Measurements from ENCODE around the gene C3orf62. TPM values are rescaled to one million over a fixed set of nuclear protein-coding genes. Genes with fewer than 3 reads are reported as not detected.

The C3orf62 gene
- total and polyA plus RNA-seq, 2 of the 4 experiments (the other 2 are of a cell fraction): 0.90 to 3.1 TPM

GRCh38 chr3:49311283-49311682 lies 34.3 kb upstream of the C3orf62 start:
- H3K4me1 ChIP-seq (ENCODE audit: control insufficient read depth, insufficient read depth, low read length): no peaks in the 10 kb centered on the region
- H3K9me3 ChIP-seq (ENCODE audit: control insufficient read depth, insufficient read depth, low read length): no peaks in the 10 kb centered on the region
- no peak overlapping the region for H4K5ac ChIP-seq (ENCODE audit: low read depth, low read length)
- 0 out of 2 replicates have a peak, but pooled peaks cover 3% of the 10 kb centered on the region for H4K20me1 ChIP-seq (ENCODE audit: insufficient read depth, low read length)
- no peak overlapping the region for H2BK20ac ChIP-seq (ENCODE audit: low read depth, low read length)
- no peak overlapping the region for H2AFZ ChIP-seq (replicated peaks; ENCODE audit: low read length, poor library complexity)
- DNase-seq (no peak), ATAC-seq (ENCODE audit: low read depth) (no peak)
- no peak overlapping the region for H2AK9ac ChIP-seq (replicated peaks; ENCODE audit: low read depth, low read length, poor library complexity)
- H2BK5ac ChIP-seq (ENCODE audit: low read depth, low read length, poor library complexity, severe bottlenecking): no peak overlapping the region
- H4K91ac ChIP-seq (ENCODE audit: insufficient read depth, low read depth, low read length): no peak overlapping the region
- H3K27me3 ChIP-seq (ENCODE audit: control insufficient read depth, insufficient read depth, low read length): no peaks in the 10 kb centered on the region
- POLR2A ChIA-PET (ENCODE audit: unreplicated experiment): no interaction called here
- no peak overlapping the region for H3K4me3 ChIP-seq (ENCODE audit: insufficient read depth, low read depth, low read length)
- H3K4ac ChIP-seq (ENCODE audit: low read depth, low read length): no peak overlapping the region
- no peak overlapping the region for H2BK15ac ChIP-seq (ENCODE audit: low read depth, low read length)
- no peak overlapping the region for H3K27ac ChIP-seq (ENCODE audit: insufficient read depth, low read length)
- H3K18ac ChIP-seq (ENCODE audit: low read depth, low read length): no peak overlapping the region
- no peak overlapping the region for H3K14ac ChIP-seq (replicated peaks; ENCODE audit: low read depth, low read length)
- H3K9me1 ChIP-seq (ENCODE audit: insufficient read depth, low read length): peaks cover 9% of the 10 kb centered on the region
- BruUV-seq (replicated peaks): no TSS peak
- no CpG with 5 or more reads among the region's 3 CpGs for WGBS, 2 experiments (ENCODE audit: extremely low coverage in 2 of 2, insufficient read length in 1 of 2)
- CTCF ChIA-PET: no interaction called here
- H2BK120ac ChIP-seq (ENCODE audit: low read depth, low read length): no peak overlapping the region
- H3K23ac ChIP-seq (ENCODE audit: low read depth, low read length): 0 out of 2 replicates have a peak overlapping the region, but pooled peaks have one; percentile 16
- TF ChIP-seq CEBPB (IDR thresholded peaks at IDR 0.05; ENCODE audit: low read depth, low read length): no peak
- TF ChIP-seq ELK1 (IDR thresholded peaks at IDR 0.05; ENCODE audit: borderline replicate concordance, low read depth, low read length): no peak
- TF ChIP-seq BHLHE40 (IDR thresholded peaks at IDR 0.05; ENCODE audit: low read depth, low read length): no peak
- no peak for TF ChIP-seq USF2 (IDR thresholded peaks at IDR 0.05; ENCODE audit: low read depth, low read length)
- TF ChIP-seq RAD21 (IDR thresholded peaks at IDR 0.05; ENCODE audit: low read length): no peak
- TF ChIP-seq MXI1 (IDR thresholded peaks at IDR 0.05; ENCODE audit: borderline replicate concordance, low read depth, low read length): no peak
- TF ChIP-seq SMC3 (IDR thresholded peaks at IDR 0.05; ENCODE audit: low read depth, low read length): no peak
- no peak for TF ChIP-seq POLR2A (IDR thresholded peaks at IDR 0.05; ENCODE audit: low read depth, low read length)
- TF ChIP-seq RFX5 (IDR thresholded peaks at IDR 0.05; ENCODE audit: low read depth, low read length): no peak
- no peak for TF ChIP-seq MAZ (IDR thresholded peaks at IDR 0.05; ENCODE audit: borderline replicate concordance, low read depth, low read length)
- TF ChIP-seq CHD1 (IDR thresholded peaks at IDR 0.05; ENCODE audit: low read depth, low read length): no peak
- TF ChIP-seq CTCF (conservative IDR thresholded peaks at IDR 0.05; ENCODE audit: low read depth, low read length): no peak
- no peak for TF ChIP-seq MAFK (IDR thresholded peaks at IDR 0.05; ENCODE audit: low read depth, low read length)
- H3K36me3 ChIP-seq (ENCODE audit: control insufficient read depth, insufficient read depth, low read length): peaks cover 49% of the 10 kb centered on the region
- H3K56ac ChIP-seq (ENCODE audit: extremely low read depth, insufficient read depth, low read length): no peak overlapping the region
- in situ Hi-C loops (cut with MboI; ENCODE audit: low sequenced_read_pairs): no loop called here
- peaks cover 0 to 41% of the 10 kb centered on the region in 2 experiments; a peak in 2 of 4 replicates for H3K79me1 ChIP-seq (ENCODE audit: low read depth in 1 of 2, low read length in 2 of 2)
- no peak overlapping the region for H4K8ac ChIP-seq (ENCODE audit: low read depth in 2 of 2, low read length in 2 of 2)
- intact Hi-C loops (cut with micrococcal nuclease): no loop called here
- no peak overlapping the region for H2AK5ac ChIP-seq (ENCODE audit: low read depth, low read length)
- dilution Hi-C loops (cut with HindIII; ENCODE audit: low sequenced_read_pairs, unreplicated experiment): no loop called here
- H3K4me2 ChIP-seq (ENCODE audit: low read depth, low read length): no peak overlapping the region
- no peak overlapping the region for H3K9ac ChIP-seq (ENCODE audit: low read depth, low read length)
